GM19043 (cell line): ENCODE data around the gene DLGAP1.
A peak's percentile ranks its signal among the peaks of the same experiment; 100 is the strongest.

Experiments used
- ATAC-seq: cut with Tn5 transposase; IDR thresholded peaks from one replicate; pipeline ENCODE4 v1.9.1; 2021; ENCODE audit warnings: low read depth; ENCODE audit not compliant: unreplicated experiment

DLGAP1 gene

GRCh38 chr18:3914109-3914508 lies 541.0 kb downstream of the DLGAP1 start:
- ATAC-seq, result no peak

GRCh38 chr18:3912705-3913104 lies 542.4 kb downstream of the DLGAP1 start:
- ATAC-seq, result no peak

- no peak for ATAC-seq
Observed at GRCh38 chr18:3911413-3911812, 543.7 kb downstream of the DLGAP1 start.

GRCh38 chr18:3910512-3910911 lies 544.6 kb downstream of the DLGAP1 start:
- ATAC-seq, result no peak

GRCh38 chr18:3907955-3908354 lies 547.2 kb downstream of the DLGAP1 start:
- no peak for ATAC-seq

- ATAC-seq, result peak; percentile 68
Observed at GRCh38 chr18:3906116-3906750, 548.9 kb downstream of the DLGAP1 start.

GRCh38 chr18:3903337-3903736 lies 551.8 kb downstream of the DLGAP1 start:
- ATAC-seq, result no peak

- ATAC-seq, result no peak
Observed at GRCh38 chr18:3902676-3903075, 552.4 kb downstream of the DLGAP1 start.

GRCh38 chr18:3901811-3902210 lies 553.3 kb downstream of the DLGAP1 start:
- no peak for ATAC-seq

GRCh38 chr18:3901042-3901441 lies 554.1 kb downstream of the DLGAP1 start:
- no peak for ATAC-seq

- no peak for ATAC-seq
Observed at GRCh38 chr18:3900327-3900726, 554.8 kb downstream of the DLGAP1 start.

GRCh38 chr18:3898861-3899613 lies 556.1 kb downstream of the DLGAP1 start:
- ATAC-seq, result no peak

- no peak for ATAC-seq
Observed at GRCh38 chr18:3892152-3892551, 563.0 kb downstream of the DLGAP1 start.

GRCh38 chr18:3891245-3891644 lies 563.9 kb downstream of the DLGAP1 start:
- no peak for ATAC-seq

GRCh38 chr18:3889803-3890202 lies 565.3 kb downstream of the DLGAP1 start:
- ATAC-seq, result no peak

GRCh38 chr18:3889121-3889520 lies 566.0 kb downstream of the DLGAP1 start:
- ATAC-seq, result no peak

GRCh38 chr18:3886575-3887322 lies 568.4 kb downstream of the DLGAP1 start:
- no peak for ATAC-seq

- no peak for ATAC-seq
Observed at GRCh38 chr18:3885209-3885792, 569.8 kb downstream of the DLGAP1 start.

- ATAC-seq, result no peak
Observed at GRCh38 chr18:3879836-3880120, 575.3 kb downstream of the DLGAP1 start.

- no peak for ATAC-seq
Observed at GRCh38 chr18:3879114-3879835, 575.8 kb downstream of the DLGAP1 start.

GRCh38 chr18:3878401-3878800 lies 576.7 kb downstream of the DLGAP1 start:
- ATAC-seq, result no peak
